Neutrophil (primary cell): ENCODE data around the gene PLCB3.

Experiments
- H3K27ac ChIP-seq: fragments of 200-600 bp; sonication (generic); 2 replicates; pipeline ENCODE4 v1.5.1; 2016; ENCODE audit warnings: mild to moderate bottlenecking, moderate library complexity
- H3K27me3 ChIP-seq: fragments of 200-600 bp; sonication (generic); 2 replicates; pipeline ENCODE4 v1.6.0; 2016; ENCODE audit warnings: mild to moderate bottlenecking
- H3K36me3 ChIP-seq: fragments of 200-600 bp; sonication (generic); 2 replicates; pipeline ENCODE4 v1.5.1; 2017
- H3K4me1 ChIP-seq, 2 experiments: fragments of 200-600 bp in 1 of 2; sonication (generic) in 1 of 2; 1 replicate in 1 of 2; 2 replicates in 1 of 2; pipeline versions ENCODE4 v1.5.1 to v1.6.1; 2013 to 2016; ENCODE audit warnings: low read depth in 1 of 2, low read length in 1 of 2, mild to moderate bottlenecking in 1 of 2, moderate library complexity in 1 of 2; ENCODE audit not compliant: control insufficient read depth in 1 of 2, insufficient read depth in 1 of 2
- H3K4me3 ChIP-seq, 2 experiments: fragments of 200-600 bp in 1 of 2; sonication (generic) in 1 of 2; 1 replicate in 1 of 2; 2 replicates in 1 of 2; pipeline ENCODE4 v1.5.1; 2013 to 2016; ENCODE audit warnings: low read depth in 1 of 2, low read length in 1 of 2, mild to moderate bottlenecking in 1 of 2, moderate library complexity in 1 of 2
- H3K9me3 ChIP-seq: fragments of 200-600 bp; sonication (generic); 2 replicates; pipeline ENCODE4 v1.5.1; 2016
- CTCF ChIP-seq: fragments of 200-600 bp; sonication (generic); IDR thresholded peaks from 2 replicates; pipeline ENCODE4 v1.5.1; 2016; ENCODE audit warnings: antibody characterized with exemption

Gene PLCB3

GRCh38 chr11:64251016-64251752, at the start of gene PLCB3:
PLCB3 (plus strand) TSS chr11:64251530; CDS start chr11:64251650, 120 bp downstream.
- peaks cover 35 to 44% of the 10 kb centered on the region in 2 experiments for H3K4me1 ChIP-seq
- peak within 1 kb of the TSS; percentile 46 for H3K27ac ChIP-seq
- peak; percentile 95 for TF ChIP-seq CTCF
- H3K27me3 ChIP-seq: peaks cover 10% of the 10 kb centered on the region
- H3K4me3 ChIP-seq: peak within 1 kb of the TSS; percentile 74 to 75
- no peaks in the 10 kb centered on the region for H3K9me3 ChIP-seq
- peaks cover 17% of the 10 kb centered on the region for H3K36me3 ChIP-seq

GRCh38 chr11:64201543-64201942, 49.8 kb upstream of the PLCB3 start:
- Histone ChIP-seq H3K4me1 (peaks cover 24 to 25% of the 10 kb centered on the region in 2 experiments), H3K4me3 (no peak overlapping the region), H3K36me3 (peaks cover 44% of the 10 kb centered on the region), H3K27me3 (no peaks in the 10 kb centered on the region), H3K9me3 (no peaks in the 10 kb centered on the region), H3K27ac (no peak overlapping the region)
- TF ChIP-seq CTCF: no peak

GRCh38 chr11:64202992-64203391, 48.3 kb upstream of the PLCB3 start:
- peaks cover 30% of the 10 kb centered on the region for H3K36me3 ChIP-seq
- TF ChIP-seq CTCF: no peak
- no peak overlapping the region for H3K4me3 ChIP-seq
- no peaks in the 10 kb centered on the region for H3K9me3 ChIP-seq
- peaks cover 29 to 33% of the 10 kb centered on the region in 2 experiments for H3K4me1 ChIP-seq
- no peak overlapping the region for H3K27ac ChIP-seq
- H3K27me3 ChIP-seq: no peaks in the 10 kb centered on the region

- TF ChIP-seq CTCF: no peak
- Histone ChIP-seq H3K36me3 (peaks cover 27% of the 10 kb centered on the region), H3K4me1 (peaks cover 35 to 39% of the 10 kb centered on the region in 2 experiments), H3K9me3 (no peaks in the 10 kb centered on the region), H3K4me3 (no peak overlapping the region), H3K27me3 (no peaks in the 10 kb centered on the region), H3K27ac (peak overlapping the region; percentile 99)
These were observed 47.8 kb upstream of the PLCB3 start for GRCh38 chr11:64203421-64204079.

GRCh38 chr11:64204080-64204440, 47.3 kb upstream of the PLCB3 start:
- peaks cover 27% of the 10 kb centered on the region for H3K36me3 ChIP-seq
- no peak overlapping the region for H3K4me3 ChIP-seq
- H3K27me3 ChIP-seq: no peaks in the 10 kb centered on the region
- peak overlapping the region; percentile 99 for H3K27ac ChIP-seq
- peaks cover 40 to 44% of the 10 kb centered on the region in 2 experiments for H3K4me1 ChIP-seq
- no peak for TF ChIP-seq CTCF
- no peaks in the 10 kb centered on the region for H3K9me3 ChIP-seq
